Adipose tissue (tissue), 3 donors: ENCODE results near the gene S100A13. TPM values are rescaled to one million over a fixed set of nuclear protein-coding genes. Genes with fewer than 3 reads are reported as not detected.
"Not testable (repeated sequence)": the region's sequence is repeated elsewhere in the genome, so short reads cannot be mapped to it uniquely, and the experiment has no call there.

Experiments
- H3K27ac ChIP-seq: one replicate; pipeline ENCODE4 v1.5.1; 2013; ENCODE audit warnings: low read depth, low read length
- WGBS, 3 donors: extraction: QIAGEN DNeasy Blood & Tissue Kit; methylation state at CpG; one replicate each; pipeline ENCODE4 v1.1.7; 2013; 5-methylcytosine and 5-hydroxymethylcytosine counted together
- polyA plus RNA-seq, 3 donors: library from polyadenylated mRNA; stranded (reverse); fragments of 200-250 nt; gene quantifications; one replicate each; pipeline ENCODE4 v1.2.3, GENCODE V29; 2013
- donor health status: healthy with polysubstance abuse.
- donor health status: Bipolar disorder and iron deficiency.
- donor health status: healthy.

The S100A13 gene
- polyA plus RNA-seq, 3 donors, result 51.7 to 532 (median 205) TPM

DNA sequence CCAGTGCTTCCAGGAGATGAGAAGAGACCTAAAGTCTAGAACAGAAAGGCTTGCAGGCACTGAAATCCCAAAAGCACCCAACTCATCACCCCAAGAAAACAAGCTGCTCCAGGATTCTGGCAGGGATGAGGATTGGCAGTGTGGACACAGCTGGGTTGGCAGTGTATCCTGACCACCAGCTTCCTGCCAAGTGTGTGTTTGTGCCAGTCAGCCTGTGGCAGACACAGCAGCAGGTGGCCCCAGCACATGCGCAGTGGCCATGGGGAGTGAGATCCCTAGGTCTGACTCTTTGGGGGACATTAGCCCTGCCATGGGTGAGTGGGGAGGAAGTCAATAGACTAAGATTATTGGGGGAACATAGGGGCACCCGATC, 22.5 kb upstream of the S100A13 start:
- 24 to 80% (median 79%) methylated on average over 2 of the region's 2 CpGs for WGBS, 3 donors
- no peak overlapping the region for H3K27ac ChIP-seq

DNA sequence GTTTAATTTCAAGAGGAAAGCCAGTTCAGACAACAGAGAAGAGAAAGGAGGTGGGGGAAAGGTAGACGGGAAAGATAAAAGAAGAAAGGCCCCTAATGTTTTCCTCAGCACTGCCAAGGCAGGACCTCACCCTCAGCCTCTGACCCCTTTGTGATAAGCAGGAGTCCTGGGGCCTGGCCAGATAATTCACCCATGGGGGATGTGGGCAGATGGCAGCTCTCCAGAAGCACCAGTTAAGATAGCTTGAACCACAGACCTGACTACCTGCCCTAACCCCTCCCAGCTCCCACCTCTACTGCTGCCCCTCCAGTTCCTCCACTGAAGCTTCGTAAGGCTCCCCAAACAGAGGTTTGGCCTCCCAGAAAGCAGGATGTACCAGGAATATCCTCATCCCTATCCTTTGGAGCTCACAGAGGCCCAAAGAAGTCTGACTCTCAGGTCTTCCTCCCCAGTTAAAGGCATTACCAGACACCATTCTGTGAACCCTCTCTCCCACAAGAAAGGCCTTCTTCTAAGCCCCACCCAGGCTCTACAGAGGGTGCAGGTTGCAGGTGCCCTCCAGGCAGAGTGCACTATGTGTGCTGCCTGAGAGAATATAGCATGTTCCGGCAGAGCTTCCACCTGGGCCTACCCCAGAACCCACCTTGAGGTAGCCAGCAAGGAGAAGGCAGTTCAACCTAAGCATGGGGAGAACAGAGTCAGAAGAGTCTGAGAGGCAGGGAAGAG, 22.0 kb upstream of the S100A13 start:
- 30 to 62% (median 58%) methylated on average over 3 of the region's 3 CpGs for WGBS, 3 donors
- H3K27ac ChIP-seq, result no peak overlapping the region

DNA sequence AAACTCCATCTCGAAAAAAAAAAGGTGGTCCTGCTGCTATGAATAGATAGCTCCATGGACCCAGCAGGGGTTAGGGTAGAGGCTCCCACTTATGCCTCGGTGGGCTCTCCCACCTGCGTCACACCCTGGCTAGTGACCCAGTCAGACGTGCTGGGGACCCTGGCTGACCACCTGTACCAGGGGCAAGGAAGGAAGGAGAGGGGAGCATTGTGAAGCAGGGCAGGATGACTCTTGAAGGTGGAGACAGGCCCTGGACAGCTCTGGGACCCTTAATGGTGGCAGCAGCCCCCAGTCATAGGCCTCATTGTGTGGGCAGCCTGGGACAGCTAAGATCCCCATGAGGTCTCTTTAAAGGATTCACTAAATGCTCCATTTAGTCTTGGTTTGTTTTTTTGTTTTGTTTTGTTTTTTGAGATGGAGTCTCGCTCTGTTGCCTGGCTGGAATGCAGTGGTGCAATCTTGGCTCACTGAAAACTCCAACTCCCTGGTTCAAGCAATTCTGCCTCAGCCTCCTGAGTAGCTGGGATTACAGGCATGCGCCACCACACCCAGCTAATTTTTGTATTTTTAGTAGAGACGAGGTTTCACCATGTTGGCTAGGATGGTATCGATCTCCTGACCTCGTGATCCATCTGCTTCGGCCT, 20.8 kb upstream of the S100A13 start:
- no peak overlapping the region for H3K27ac ChIP-seq
- WGBS, 3 donors, result 85 to 88% (median 86%) methylated on average over 9 to 10 of the region's 10 CpGs

DNA sequence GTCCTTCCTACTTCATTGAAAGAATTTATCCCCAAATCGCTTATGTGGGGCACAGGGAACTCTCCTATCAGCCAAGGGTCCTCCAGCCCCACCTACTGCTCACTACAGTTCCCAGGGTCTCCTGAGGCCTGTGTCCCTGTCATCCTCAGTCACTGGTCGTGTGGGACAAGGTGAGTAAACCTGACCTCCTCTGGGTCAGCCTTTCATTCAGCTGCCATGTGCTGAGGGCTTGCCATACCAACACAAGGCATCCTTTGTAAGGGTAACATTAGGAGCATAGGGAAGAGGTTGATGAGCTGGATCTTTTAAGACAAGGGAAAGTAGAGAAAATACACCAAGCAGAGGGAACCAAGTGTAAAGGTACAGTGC, 20.0 kb upstream of the S100A13 start:
- no peak overlapping the region for H3K27ac ChIP-seq

DNA sequence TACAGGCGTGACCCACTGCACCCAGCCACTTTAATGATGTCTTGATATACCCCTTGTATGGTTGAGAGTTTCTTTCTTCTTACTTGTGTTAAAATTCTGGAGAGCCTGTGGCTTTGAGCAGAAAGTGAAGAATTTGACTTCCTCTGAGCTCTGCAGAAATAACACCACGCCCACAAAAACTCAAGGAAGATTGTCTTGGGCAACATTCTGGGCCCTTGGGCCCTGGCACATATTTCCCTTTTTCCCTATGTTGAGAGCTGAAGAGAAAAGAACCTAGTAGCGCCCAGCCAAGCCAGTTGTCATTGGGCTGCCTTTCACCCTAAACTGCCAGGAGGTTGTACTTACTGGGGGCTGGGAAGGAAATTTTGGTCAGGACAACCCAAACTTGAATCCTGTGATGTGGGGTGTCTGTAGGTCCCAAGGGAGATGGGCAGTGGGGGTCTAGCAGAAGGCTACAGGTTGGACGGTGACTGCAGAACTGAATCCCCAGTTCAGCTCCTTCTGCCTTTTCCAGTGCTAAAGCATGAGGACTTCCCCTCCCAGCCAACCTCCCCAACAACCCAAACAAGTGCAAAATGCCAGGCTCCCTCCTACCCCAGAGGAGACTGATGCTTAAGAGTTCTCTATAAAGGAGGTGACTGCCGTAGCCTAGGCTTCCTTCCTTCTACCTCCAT, 19.5 kb upstream of the S100A13 start:
- H3K27ac ChIP-seq, result no peak overlapping the region

More for the DNA sequence above, 20.0 kb upstream of the S100A13 start:
- 57 to 70% (median 66%) methylated on average over 2 of the region's 2 CpGs for WGBS, 3 donors

DNA sequence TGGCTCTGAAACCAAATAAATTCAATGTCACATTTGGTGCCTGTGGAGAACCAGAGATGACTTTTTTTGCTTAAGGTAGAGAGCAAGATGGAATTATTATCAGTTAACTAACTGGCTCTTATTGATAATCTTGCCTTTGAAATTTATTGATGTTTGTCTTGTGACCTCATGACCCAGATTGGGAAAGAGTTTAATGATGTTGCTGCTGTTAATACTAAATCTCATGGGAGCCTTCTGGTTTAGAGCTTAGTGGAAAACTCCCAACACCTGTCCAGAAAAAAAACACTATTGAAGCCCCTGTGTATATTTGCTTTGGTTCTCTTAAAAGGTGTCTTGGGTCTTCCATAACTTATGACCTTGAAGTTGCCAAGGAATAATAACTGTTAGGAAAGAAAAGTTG, 16.5 kb upstream of the S100A13 start:
- H3K27ac ChIP-seq, result no peak overlapping the region

More for the DNA sequence above, 19.5 kb upstream of the S100A13 start:
- WGBS, 3 donors, result 62 to 95% (median 75%) methylated on average over 5 of the region's 5 CpGs

DNA sequence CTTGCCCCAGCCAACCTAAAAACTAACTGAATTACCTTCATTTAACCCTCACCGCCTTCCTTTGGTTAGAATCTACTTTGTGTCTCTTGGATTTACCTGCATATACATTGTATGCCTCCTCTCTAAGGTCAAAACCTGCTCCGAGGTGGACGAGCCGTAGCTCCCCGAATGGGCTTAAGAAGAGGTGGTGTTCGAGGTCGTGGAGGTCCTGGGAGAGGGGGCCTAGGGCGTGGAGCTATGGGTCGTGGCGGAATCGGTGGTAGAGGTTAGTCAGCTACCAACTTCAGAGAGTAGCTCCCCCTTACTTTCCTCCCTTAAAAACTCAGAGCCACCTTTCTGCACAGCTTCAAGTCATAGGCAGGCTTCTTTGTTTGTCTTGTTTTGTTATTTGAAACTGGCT, 15.8 kb upstream of the S100A13 start:
- WGBS, 3 donors, result 90 to 91% (median 91%) methylated on average over 11 of the region's 11 CpGs
- H3K27ac ChIP-seq, result no peak overlapping the region

DNA sequence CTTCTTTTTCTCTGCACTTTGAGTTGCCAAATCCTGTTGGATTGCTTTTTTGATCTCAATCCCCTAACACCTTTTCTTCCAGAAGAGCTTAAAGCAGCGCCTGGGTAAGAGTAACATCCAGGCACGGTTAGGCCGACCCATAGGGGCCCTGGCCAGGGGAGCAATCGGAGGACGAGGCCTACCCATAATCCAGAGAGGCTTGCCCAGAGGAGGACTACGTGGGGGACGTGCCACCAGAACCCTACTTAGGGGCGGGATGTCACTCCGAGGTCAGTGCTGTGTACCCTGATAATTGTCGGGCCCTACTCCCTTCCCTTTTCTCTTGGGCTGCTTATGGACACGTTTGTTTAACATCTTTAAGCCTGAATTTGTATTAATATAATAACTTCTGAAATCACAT, 14.9 kb upstream of the S100A13 start:
- no peak overlapping the region for H3K27ac ChIP-seq
- 85 to 88% (median 85%) methylated on average over 11 of the region's 11 CpGs for WGBS, 3 donors

DNA sequence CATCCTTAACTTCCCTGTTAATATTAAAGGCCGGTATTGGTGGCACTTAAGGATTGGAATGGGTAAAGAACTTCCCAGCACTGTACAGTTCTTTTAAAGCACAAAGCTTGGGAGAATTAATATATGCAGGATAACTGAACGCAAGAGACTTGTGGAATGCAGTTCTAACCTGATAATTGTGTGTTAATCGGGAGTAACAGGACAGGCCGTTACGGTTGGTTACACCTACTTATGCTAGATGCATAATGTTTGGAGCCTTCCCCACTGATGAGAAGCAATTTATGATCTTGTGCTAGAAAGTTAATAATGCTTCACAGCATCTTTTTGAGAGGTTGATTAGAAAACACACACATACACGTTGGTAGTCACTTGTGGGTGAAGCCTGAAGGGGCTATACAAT, 13.6 kb upstream of the S100A13 start:
- H3K27ac ChIP-seq, result no peak overlapping the region
- WGBS, 3 donors, result 59 to 79% (median 72%) methylated on average over 6 of the region's 6 CpGs

DNA sequence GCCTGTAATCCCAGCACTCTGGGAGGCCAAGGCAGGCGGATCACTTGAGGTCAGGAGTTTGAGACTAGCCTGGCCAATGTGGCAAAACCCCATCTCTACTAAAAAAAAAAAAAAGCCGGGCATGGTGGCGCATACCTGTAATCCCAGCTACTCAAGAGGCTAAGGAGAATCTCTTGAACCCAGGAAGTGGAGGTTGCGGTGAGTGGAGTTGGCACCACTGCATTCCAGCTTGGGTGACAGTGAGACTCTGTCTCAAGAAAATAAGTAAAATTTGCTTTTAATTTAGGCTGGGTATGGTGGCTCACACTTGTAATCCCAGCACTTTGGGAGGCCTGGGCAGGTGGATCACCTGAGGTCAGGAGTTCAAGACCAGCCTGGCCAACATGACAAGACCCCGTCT, 12.9 kb upstream of the S100A13 start:
- WGBS, 3 donors, result 98 to 100% (median 99%) methylated on average over 5 of the region's 5 CpGs
- not testable (repeated sequence) for H3K27ac ChIP-seq

DNA sequence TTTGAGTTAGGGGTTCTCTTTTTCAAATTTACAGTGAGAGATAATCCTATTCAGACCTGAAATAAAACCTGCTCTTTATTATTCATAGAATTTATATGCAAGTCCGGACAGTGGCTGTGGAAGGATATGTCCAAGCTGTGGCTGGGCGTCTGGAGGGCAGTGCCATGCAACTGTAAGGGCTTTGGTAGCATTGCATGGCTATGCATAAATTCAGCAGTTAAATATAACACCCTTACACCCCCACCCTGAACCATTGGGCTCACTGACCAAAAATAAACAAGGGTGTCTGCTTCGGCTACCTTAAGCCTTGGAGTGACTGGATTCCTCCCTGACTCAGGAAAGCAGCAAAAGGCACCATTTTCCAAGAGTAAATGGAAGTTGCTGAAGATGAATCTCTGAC, 12.0 kb upstream of the S100A13 start:
- 83 to 91% (median 86%) methylated on average over 3 of the region's 3 CpGs for WGBS, 3 donors
- H3K27ac ChIP-seq, result no peak overlapping the region

DNA sequence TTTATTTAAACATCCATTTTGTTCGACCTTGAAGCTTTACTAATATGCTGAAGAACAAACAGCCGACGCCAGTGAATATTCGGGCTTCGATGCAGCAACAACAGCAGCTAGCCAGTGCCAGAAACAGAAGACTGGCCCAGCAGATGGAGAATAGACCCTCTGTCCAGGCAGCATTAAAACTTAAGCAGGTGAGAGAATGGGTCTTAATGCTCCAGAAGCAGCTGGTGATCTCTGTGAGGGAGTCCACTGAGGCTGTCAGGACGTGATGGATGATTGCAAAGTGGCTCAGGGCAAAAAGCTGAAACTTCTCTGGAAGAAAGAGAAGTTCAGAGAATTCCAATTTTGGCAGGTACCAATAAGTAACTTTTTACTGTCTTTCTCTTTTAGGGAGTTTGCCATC, 11.0 kb upstream of the S100A13 start:
- no peak overlapping the region for H3K27ac ChIP-seq
- 26 to 79% (median 77%) methylated on average over 6 of the region's 6 CpGs for WGBS, 3 donors

DNA sequence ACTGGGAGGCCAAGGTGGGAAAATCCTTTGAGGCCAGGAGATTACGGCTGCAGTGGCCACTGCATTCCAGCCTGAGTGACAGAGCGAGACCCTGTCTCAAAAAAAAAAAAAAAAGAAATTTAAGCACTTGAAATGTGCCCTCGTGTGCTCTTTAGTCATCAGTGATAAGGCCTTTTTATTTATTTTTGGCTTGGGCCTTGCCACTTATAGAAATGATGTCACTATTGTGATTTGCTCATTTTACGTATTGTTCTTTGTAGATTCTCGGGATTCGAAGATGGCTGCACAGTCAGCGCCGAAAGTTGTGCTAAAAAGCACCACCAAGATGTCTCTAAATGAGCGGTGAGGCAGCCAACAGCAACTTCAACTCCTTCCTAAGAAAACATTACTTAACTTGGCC, 9.0 kb upstream of the S100A13 start:
- H3K27ac ChIP-seq, result no peak overlapping the region
- 91 to 97% (median 93%) methylated on average over 9 of the region's 9 CpGs for WGBS, 3 donors

DNA sequence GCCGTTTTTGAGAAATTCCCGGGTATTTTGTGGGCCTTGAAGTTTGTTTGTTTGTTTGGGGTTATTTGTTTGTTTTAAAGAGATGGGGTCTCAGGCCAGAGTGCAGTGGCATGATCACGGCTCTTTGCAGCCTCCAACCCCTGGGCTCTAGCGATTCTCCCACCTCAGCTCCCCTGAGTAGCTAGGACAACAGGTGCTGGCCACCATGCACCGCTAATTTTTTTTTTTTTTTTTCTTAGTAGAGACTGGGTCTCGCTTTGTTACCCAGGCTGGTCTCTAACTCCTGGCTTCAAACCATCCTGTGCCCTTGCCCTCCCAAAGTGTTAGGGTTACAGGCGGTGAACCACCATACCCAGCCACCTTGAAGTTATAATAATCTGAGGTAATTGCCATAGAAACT, 8.6 kb upstream of the S100A13 start:
- 71 to 89% (median 89%) methylated on average over 7 of the region's 7 CpGs for WGBS, 3 donors
- no peak overlapping the region for H3K27ac ChIP-seq

DNA sequence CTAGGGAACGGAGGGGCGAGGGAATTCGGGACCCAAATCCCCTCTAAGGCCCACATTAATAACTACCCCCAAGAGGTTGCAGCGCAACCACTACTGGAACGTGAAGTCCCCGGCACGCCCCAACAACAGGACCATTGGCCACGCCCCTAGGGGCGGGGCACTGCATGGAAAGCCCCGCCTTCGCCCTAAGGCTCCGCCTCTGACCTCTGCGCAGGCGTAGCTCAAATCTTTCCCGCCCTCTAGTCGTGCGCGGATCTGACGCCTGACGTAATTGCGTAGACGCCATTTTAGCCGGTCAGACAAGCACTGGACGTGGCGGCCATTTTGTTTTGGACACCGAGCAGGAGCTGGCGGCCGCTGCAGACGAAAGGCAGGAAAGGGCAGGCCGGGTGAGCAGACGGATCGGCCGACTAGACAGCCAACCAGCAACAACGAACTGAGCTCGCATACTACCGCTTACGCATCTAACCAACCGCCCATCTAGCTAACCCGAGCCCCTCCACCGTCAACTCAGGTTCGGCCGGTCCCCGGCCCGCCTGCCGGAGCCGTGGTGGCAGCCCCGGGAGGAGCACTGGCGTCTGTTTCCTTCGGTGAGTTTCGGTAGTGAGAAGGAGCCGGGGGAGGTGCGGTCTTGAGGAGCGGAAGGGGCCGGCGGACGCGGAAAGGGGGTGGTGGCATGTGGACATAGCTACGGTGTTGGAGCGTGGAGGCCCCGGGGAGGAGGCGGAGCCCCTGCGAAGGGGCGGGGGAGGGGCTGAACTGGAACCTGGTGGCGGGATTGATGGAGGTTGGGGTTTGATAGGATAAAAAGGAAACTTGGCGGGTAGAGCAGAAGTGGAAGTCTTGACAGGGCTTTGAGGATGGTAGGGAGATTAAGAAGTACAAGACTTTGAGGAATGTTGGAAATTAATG, 6.7 kb upstream of the S100A13 start, which contains the start of gene CHTOP:
TSS of gene CHTOP (plus strand) at position 313 of the 912 bp plus-strand sequence. CDS start 2,523 bp downstream, outside the sequence.
- peak within 1 kb of the TSS; percentile 63 for H3K27ac ChIP-seq
- 1 to 2% (median 2%) methylated on average over 65 of the region's 65 CpGs for WGBS, 3 donors

DNA sequence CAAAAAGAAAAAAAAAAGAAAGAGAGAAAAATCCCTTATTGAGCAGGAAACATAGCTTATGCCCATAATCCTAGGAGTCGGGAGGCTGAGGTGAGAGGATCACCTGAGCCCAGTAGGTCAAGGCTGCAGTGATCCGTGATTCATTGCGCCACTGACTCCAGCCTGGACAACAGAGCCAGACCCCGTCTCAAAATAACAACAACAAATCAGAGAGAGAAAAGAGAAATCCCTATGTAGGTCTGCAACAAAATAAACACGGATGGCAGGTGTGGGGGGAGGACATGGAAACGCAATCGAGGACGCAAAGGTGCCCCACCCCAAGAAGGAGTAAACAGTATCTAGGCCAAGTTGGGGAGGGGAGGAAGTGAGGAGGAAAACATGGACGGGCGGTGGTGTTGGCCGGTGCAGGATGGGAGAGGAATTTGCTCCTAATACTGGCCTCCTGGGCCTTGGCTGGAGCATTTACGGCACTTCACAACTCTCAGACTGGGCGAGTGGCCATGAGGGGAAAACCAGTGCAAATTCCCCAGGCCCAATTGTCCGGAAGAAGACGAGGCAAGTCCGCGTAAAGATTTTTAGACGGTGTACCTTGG, 6.0 kb upstream of the S100A13 start:
- WGBS, 3 donors, result 43 to 47% (median 44%) methylated on average over 18 of the region's 18 CpGs
- no peak overlapping the region for H3K27ac ChIP-seq

DNA sequence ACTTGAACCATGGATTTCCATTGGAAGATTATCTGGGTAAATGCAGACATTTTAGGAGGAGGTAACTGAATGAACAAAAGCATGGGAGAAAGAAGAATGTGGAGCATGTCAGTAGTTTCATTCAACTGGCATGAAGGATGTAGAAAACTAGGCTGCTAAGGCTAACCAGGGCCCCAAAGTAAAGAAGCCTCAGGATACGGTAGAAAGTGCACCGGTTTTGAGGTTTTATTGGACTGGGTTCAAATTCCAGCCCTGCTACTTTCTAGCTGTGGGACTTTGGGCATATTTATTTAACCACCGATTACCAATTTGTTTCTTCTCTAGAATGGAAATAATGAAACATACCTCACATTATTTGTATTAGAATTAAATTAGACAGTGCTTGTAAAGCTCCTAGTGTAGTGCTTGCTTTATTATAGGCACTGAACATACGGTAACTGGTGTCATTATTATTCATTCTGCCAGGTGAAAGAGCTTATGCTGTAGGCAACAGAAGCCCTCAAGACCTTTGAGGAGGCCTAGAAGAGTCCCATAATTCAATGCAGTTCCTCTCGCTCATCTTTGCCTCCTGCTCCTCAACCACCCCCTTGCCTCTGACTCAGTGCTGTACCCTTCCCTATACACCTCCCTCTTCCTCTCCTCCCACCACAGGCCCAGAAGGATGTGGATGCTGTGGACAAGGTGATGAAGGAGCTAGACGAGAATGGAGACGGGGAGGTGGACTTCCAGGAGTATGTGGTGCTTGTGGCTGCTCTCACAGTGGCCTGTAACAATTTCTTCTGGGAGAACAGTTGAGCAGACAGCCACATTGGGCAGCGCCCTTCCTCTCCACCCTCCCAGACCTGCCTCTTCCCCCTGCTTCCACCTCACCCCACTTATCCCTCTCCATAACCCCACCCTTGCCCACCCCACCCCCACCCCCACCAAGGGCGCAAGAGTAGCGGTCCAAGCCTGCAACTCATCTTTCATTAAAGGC, 4.0 kb upstream of the S100A13 start:
- 77 to 81% (median 78%) methylated on average over 10 of the region's 10 CpGs for WGBS, 3 donors
- H3K27ac ChIP-seq, result no peak overlapping the region
